ENCODE data around the gene LZTFL1. TPM values are rescaled to one million over a fixed set of nuclear protein-coding genes. Genes with fewer than 3 reads are reported as not detected.

The LZTFL1 gene
- total RNA-seq, 1 experiment from 2014 or later, result 9.1 TPM

DNA sequence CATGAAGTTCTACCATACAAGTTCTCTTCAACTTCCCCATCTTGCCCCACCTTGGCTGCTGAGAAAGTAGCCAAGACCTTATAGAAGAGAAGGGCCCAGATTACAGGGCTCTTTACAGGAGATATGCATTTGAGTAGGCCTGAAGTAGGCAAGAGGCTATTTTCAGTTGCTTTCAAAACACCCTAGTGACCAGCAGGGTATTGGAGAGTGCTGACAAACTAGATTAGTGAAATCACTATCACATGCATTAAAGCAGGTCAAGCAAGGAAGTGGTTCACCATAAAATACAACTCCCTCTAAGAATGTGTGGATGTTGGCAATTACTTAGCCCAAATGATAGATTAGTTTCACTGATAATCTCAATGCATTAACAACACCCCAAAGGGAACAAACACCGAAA lies 2.7 kb upstream of the LZTFL1 start:
- TF ChIP-seq RELA (CRISPR knock-in tag; IDR thresholded peaks at IDR 0.05; ENCODE audit: borderline replicate concordance), result no peak
- no peak overlapping the region for H3K4me3 Mint-ChIP-seq
- ChIA-PET POLR2A (no interaction called here), CTCF (no interaction called here)
- ATAC-seq (no peak), DNase-seq (ENCODE audit: low spot score) (no peak)
- no peak overlapping the region for H3K27ac Mint-ChIP-seq
- H3K9me3 Mint-ChIP-seq, result peaks cover 5% of the 10 kb centered on the region
- H3K36me3 Mint-ChIP-seq, result no peaks in the 10 kb centered on the region
- H3K27me3 Mint-ChIP-seq (ENCODE audit: low read depth), result peaks cover 66% of the 10 kb centered on the region
- peaks cover 4% of the 10 kb centered on the region for H3K4me1 Mint-ChIP-seq

DNA sequence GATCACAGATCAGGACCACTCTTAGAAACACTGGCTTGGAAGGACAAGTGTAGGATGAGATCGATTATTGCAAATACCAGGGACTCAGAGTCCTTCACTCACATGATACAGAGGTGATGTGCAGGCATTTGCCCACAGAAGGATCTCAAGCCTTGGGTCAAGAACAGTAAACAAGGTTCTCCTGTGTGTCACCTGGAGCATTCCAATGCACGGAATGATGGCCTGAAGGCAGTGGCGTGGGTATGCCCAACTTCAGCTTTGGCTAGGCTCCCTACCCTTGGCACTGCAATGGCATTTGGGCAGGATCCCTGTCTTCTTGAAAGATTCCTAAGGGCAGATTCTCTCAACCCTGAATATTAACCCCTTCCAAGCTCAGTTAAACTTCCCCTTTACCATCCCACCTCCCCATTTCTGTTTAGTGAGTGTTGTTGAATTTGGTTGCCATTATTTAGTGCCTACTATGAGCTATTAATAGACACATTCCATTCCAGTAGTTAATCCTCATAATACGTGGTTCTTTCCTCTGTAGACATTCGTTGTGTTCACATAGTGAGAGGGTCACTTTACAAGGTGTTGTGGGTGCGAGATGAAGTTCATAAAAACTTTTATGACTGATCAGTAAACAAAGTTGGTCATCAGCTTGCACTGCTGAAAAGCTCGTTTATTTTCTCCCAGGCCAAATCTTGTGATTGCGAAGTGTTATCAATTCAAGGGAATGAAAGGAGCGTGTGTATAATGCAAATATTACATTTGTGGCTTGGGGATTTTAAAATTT lies 1.1 kb upstream of the LZTFL1 start:
- Mint-ChIP-seq H3K4me3 (peak overlapping the region; percentile 85), H3K27me3 (ENCODE audit: low read depth) (peaks cover 55% of the 10 kb centered on the region)

More for the DNA sequence above, 1.1 kb upstream of the LZTFL1 start:
- no peak for TF ChIP-seq ZNF317 (CRISPR knock-in tag; IDR thresholded peaks at IDR 0.05; ENCODE audit: borderline replicate concordance, low read depth)
- no peak for TF ChIP-seq TEAD4 (CRISPR knock-in tag; IDR thresholded peaks at IDR 0.05)
- TF ChIP-seq, protein P1, sequence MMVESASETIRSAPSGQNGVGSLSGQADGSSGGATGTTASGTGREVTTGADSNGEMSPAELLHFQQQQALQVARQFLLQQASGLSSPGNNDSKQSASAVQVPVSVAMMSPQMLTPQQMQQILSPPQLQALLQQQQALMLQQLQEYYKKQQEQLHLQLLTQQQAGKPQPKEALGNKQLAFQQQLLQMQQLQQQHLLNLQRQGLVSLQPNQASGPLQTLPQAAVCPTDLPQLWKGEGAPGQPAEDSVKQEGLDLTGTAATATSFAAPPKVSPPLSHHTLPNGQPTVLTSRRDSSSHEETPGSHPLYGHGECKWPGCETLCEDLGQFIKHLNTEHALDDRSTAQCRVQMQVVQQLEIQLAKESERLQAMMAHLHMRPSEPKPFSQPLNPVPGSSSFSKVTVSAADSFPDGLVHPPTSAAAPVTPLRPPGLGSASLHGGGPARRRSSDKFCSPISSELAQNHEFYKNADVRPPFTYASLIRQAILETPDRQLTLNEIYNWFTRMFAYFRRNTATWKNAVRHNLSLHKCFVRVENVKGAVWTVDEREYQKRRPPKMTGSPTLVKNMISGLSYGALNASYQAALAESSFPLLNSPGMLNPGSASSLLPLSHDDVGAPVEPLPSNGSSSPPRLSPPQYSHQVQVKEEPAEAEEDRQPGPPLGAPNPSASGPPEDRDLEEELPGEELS (CRISPR knock-in tag; IDR thresholded peaks at IDR 0.05), result no peak
- no peak for TF ChIP-seq NR2C2 (CRISPR knock-in tag; IDR thresholded peaks at IDR 0.05)
- TF ChIP-seq OVOL2 (CRISPR knock-in tag; IDR thresholded peaks at IDR 0.05; ENCODE audit: borderline replicate concordance), result no peak
- TF ChIP-seq, protein P2, sequence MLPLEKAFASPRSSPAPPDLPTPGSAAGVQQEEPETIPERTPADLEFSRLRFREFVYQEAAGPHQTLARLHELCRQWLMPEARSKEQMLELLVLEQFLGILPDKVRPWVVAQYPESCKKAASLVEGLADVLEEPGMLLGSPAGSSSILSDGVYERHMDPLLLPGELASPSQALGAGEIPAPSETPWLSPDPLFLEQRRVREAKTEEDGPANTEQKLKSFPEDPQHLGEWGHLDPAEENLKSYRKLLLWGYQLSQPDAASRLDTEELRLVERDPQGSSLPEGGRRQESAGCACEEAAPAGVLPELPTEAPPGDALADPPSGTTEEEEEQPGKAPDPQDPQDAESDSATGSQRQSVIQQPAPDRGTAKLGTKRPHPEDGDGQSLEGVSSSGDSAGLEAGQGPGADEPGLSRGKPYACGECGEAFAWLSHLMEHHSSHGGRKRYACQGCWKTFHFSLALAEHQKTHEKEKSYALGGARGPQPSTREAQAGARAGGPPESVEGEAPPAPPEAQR (CRISPR knock-in tag; IDR thresholded peaks at IDR 0.05), result no peak
- no peak for TF ChIP-seq MXD4 (CRISPR knock-in tag; IDR thresholded peaks at IDR 0.05; ENCODE audit: borderline replicate concordance)
- TF ChIP-seq, protein P3, sequence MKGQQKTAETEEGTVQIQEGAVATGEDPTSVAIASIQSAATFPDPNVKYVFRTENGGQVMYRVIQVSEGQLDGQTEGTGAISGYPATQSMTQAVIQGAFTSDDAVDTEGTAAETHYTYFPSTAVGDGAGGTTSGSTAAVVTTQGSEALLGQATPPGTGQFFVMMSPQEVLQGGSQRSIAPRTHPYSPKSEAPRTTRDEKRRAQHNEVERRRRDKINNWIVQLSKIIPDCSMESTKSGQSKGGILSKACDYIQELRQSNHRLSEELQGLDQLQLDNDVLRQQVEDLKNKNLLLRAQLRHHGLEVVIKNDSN (CRISPR knock-in tag; IDR thresholded peaks at IDR 0.05), result no peak
- TF ChIP-seq NR1H2 (CRISPR knock-in tag; IDR thresholded peaks at IDR 0.05), result no peak
- TF ChIP-seq TCF7 (CRISPR knock-in tag; IDR thresholded peaks at IDR 0.05; ENCODE audit: low read depth), result no peak
- TF ChIP-seq, protein P4, sequence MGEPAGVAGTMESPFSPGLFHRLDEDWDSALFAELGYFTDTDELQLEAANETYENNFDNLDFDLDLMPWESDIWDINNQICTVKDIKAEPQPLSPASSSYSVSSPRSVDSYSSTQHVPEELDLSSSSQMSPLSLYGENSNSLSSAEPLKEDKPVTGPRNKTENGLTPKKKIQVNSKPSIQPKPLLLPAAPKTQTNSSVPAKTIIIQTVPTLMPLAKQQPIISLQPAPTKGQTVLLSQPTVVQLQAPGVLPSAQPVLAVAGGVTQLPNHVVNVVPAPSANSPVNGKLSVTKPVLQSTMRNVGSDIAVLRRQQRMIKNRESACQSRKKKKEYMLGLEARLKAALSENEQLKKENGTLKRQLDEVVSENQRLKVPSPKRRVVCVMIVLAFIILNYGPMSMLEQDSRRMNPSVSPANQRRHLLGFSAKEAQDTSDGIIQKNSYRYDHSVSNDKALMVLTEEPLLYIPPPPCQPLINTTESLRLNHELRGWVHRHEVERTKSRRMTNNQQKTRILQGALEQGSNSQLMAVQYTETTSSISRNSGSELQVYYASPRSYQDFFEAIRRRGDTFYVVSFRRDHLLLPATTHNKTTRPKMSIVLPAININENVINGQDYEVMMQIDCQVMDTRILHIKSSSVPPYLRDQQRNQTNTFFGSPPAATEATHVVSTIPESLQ (CRISPR knock-in tag; IDR thresholded peaks at IDR 0.05), result no peak
- TF ChIP-seq SMAD4 (CRISPR knock-in tag; IDR thresholded peaks at IDR 0.05), result no peak
- no peak for TF ChIP-seq GABPB1 (CRISPR knock-in tag; IDR thresholded peaks at IDR 0.05)
- TF ChIP-seq ZNF263 (CRISPR knock-in tag; IDR thresholded peaks at IDR 0.05; ENCODE audit: low read depth), result no peak
- no peak for TF ChIP-seq ZNF423 (CRISPR knock-in tag; IDR thresholded peaks at IDR 0.05)
- TF ChIP-seq EMX1 (CRISPR knock-in tag; IDR thresholded peaks at IDR 0.05), result no peak
- no peak for TF ChIP-seq NR3C1 (CRISPR knock-in tag; conservative IDR thresholded peaks at IDR 0.05; ENCODE audit: low read depth)
- TF ChIP-seq, protein P5, sequence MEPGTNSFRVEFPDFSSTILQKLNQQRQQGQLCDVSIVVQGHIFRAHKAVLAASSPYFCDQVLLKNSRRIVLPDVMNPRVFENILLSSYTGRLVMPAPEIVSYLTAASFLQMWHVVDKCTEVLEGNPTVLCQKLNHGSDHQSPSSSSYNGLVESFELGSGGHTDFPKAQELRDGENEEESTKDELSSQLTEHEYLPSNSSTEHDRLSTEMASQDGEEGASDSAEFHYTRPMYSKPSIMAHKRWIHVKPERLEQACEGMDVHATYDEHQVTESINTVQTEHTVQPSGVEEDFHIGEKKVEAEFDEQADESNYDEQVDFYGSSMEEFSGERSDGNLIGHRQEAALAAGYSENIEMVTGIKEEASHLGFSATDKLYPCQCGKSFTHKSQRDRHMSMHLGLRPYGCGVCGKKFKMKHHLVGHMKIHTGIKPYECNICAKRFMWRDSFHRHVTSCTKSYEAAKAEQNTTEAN (CRISPR knock-in tag; IDR thresholded peaks at IDR 0.05), result no peak
- TF ChIP-seq, protein P6, sequence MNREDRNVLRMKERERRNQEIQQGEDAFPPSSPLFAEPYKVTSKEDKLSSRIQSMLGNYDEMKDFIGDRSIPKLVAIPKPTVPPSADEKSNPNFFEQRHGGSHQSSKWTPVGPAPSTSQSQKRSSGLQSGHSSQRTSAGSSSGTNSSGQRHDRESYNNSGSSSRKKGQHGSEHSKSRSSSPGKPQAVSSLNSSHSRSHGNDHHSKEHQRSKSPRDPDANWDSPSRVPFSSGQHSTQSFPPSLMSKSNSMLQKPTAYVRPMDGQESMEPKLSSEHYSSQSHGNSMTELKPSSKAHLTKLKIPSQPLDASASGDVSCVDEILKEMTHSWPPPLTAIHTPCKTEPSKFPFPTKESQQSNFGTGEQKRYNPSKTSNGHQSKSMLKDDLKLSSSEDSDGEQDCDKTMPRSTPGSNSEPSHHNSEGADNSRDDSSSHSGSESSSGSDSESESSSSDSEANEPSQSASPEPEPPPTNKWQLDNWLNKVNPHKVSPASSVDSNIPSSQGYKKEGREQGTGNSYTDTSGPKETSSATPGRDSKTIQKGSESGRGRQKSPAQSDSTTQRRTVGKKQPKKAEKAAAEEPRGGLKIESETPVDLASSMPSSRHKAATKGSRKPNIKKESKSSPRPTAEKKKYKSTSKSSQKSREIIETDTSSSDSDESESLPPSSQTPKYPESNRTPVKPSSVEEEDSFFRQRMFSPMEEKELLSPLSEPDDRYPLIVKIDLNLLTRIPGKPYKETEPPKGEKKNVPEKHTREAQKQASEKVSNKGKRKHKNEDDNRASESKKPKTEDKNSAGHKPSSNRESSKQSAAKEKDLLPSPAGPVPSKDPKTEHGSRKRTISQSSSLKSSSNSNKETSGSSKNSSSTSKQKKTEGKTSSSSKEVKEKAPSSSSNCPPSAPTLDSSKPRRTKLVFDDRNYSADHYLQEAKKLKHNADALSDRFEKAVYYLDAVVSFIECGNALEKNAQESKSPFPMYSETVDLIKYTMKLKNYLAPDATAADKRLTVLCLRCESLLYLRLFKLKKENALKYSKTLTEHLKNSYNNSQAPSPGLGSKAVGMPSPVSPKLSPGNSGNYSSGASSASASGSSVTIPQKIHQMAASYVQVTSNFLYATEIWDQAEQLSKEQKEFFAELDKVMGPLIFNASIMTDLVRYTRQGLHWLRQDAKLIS (CRISPR knock-in tag; IDR thresholded peaks at IDR 0.05; ENCODE audit: borderline replicate concordance), result no peak
- DNase-seq (ENCODE audit: low spot score) (no peak), ATAC-seq (no peak)
- no peaks in the 10 kb centered on the region for H3K36me3 Mint-ChIP-seq
- peaks cover 5% of the 10 kb centered on the region for H3K9me3 Mint-ChIP-seq
- no peak overlapping the region for H3K27ac Mint-ChIP-seq
- CTCF ChIA-PET, result interaction anchor here (1.5 to 2.2 kb wide), 4 partner anchors 10 to 183 kb away, joined by 4 to 9 read pairs (median 6); no protein-coding TSS in a partner anchor
- POLR2A ChIA-PET, result no interaction called here
- H3K4me1 Mint-ChIP-seq, result peaks cover 4% of the 10 kb centered on the region

Measured in WTC11 (cell line).